22Rv1 (cell line): Measurements from ENCODE around the gene RXRG.

ENCODE experiments used
- CTCF ChIP-seq: fragments of 450-650 bp; IDR thresholded peaks from 2 replicates; pipeline ENCODE4 v1.5.1; 2017; ENCODE audit warnings: mild to moderate bottlenecking
- ZFX ChIP-seq: fragments of 450-650 bp; IDR thresholded peaks from 2 replicates; pipeline ENCODE4 v1.6.1; 2017; ENCODE audit warnings: antibody characterized with exemption, borderline replicate concordance

- TF ChIP-seq CTCF (no peak), ZFX (no peak)
Measured at GRCh38 chr1:165353731-165354671, 90.9 kb downstream of the RXRG start.
